Fibroblast of the aortic adventitia (primary cell): ENCODE data around the gene CX3CL1. TPM values are rescaled to one million over a fixed set of nuclear protein-coding genes. Genes with fewer than 3 reads are reported as not detected.

Experiments
- small RNA-seq: library from RNA; depleted of rRNA; stranded (forward); fragments of <200 nt; gene quantifications from one replicate; pipeline ENCODE3, GENCODE V24; 2012
- total RNA-seq: library from RNA; depleted of rRNA; stranded (reverse); fragments of >200 nt; gene quantifications from 2 replicates; pipeline ENCODE4 v1.2.3, GENCODE V29; 2012; ENCODE audit warnings: low replicate concordance

CX3CL1 gene
- total RNA-seq, 1 donor: 0.18 TPM

Small RNA genes lying within 50 kb of the gene (small RNA-seq; reads per million reads assigned to genes)
- gene AC108081.1: not detected

Other genes with a start within 250 kb of the CX3CL1 start
- 61.7 and 71.5 TPM in 2 replicates for gene PSME3IP1, start 186.5 kb upstream of the CX3CL1 start, total RNA-seq
- 27.5 and 49.8 TPM in 2 replicates for gene RSPRY1, start 186.2 kb upstream of the CX3CL1 start, total RNA-seq
- gene ARL2BP, start 127.2 kb upstream of the CX3CL1 start, total RNA-seq: 65.3 and 127 TPM in 2 replicates
- under 0.01 TPM in 1 of 2 replicates, not detected in the other for gene PLLP, start 87.8 kb upstream of the CX3CL1 start, total RNA-seq
- not detected in 2 replicates for gene CCL22, start 13.7 kb upstream of the CX3CL1 start, total RNA-seq
- gene CCL17, start 32.3 kb downstream of the CX3CL1 start, total RNA-seq: not detected in 2 replicates
- 39.3 and 53.9 TPM in 2 replicates for gene CIAPIN1, start 74.9 kb downstream of the CX3CL1 start, total RNA-seq
- 30.9 and 40.0 TPM in 2 replicates for gene COQ9, start 75.0 kb downstream of the CX3CL1 start, total RNA-seq
- 26.1 and 76.6 TPM in 2 replicates for gene POLR2C, start 90.2 kb downstream of the CX3CL1 start, total RNA-seq
- gene DOK4, start 114.0 kb downstream of the CX3CL1 start, total RNA-seq: 19.5 and 29.6 TPM in 2 replicates
- 9.9 and 30.7 TPM in 2 replicates for gene CCDC102A, start 164.1 kb downstream of the CX3CL1 start, total RNA-seq
- not detected in 2 replicates for gene ADGRG5, start 170.2 kb downstream of the CX3CL1 start, total RNA-seq